ENCODE results near the gene CFAP251. TPM values are rescaled to one million over a fixed set of nuclear protein-coding genes. Genes with fewer than 3 reads are reported as not detected.

Gene CFAP251
- total RNA-seq, 2 donors from 2014 or later, result 0.55 to 4.5 TPM

DNA sequence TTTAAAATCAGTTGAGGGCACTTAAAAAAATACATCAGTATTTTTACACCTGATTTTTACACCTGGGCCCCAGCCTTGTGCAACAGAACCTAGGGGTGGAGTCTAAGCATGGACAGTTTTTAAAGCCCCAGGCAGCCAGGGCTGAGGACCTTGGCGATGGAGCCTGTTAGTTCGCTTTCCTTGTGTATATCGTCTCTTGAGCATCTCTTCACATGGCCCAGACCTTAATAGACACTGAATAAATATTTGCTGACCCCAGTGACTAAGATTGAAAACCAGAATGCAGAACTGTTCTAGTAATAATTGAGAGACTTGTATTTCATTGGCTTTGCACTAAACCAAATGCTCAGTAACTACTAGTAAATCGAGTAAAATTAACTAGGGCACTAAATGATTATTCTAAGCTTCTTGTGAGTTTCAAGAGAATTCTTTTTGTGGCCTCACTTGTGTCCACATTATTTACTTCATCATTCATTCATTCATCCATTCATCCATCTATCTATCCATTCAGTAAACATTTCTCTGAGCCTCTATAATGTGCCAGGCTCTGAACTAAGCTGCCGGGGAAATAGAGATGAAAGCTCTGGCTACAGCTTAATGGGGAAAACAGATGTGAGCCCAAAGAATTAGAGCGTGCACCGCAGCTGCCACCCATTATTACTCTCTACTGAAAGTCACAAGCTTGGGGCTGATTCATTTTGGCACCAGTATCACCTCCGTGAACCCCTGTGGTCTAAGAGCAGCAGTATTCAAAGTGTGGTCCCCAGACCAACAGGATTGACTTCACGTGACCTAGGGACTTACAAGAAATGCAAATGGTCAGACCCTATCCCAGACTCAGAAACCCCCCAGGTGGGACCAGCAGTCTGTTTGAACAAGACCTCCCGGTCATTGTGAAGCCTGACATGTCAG is 72.6 kb downstream of the CFAP251 start:
- TF ChIP-seq, protein P1, sequence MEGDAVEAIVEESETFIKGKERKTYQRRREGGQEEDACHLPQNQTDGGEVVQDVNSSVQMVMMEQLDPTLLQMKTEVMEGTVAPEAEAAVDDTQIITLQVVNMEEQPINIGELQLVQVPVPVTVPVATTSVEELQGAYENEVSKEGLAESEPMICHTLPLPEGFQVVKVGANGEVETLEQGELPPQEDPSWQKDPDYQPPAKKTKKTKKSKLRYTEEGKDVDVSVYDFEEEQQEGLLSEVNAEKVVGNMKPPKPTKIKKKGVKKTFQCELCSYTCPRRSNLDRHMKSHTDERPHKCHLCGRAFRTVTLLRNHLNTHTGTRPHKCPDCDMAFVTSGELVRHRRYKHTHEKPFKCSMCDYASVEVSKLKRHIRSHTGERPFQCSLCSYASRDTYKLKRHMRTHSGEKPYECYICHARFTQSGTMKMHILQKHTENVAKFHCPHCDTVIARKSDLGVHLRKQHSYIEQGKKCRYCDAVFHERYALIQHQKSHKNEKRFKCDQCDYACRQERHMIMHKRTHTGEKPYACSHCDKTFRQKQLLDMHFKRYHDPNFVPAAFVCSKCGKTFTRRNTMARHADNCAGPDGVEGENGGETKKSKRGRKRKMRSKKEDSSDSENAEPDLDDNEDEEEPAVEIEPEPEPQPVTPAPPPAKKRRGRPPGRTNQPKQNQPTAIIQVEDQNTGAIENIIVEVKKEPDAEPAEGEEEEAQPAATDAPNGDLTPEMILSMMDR (IDR thresholded peaks at IDR 0.05), result no peak
- TF ChIP-seq POLR2AphosphoS5 (IDR thresholded peaks at IDR 0.05), result no peak
- no peak for TF ChIP-seq POLR2A (IDR thresholded peaks at IDR 0.05)
- Histone ChIP-seq H3K4me1 (replicated peaks) (no peaks in the 10 kb centered on the region), H3K4me3 (no peak overlapping the region), H3K36me3 (no peaks in the 10 kb centered on the region), H3K27me3 (replicated peaks; ENCODE audit: insufficient read depth) (no peaks in the 10 kb centered on the region), H3K27ac (no peak overlapping the region), H3K9me3 (no peaks in the 10 kb centered on the region)
- DNase-seq (ENCODE audit: low spot score), result no peak
- WGBS, result 69% methylated on average over 10 of the region's 10 CpGs
- intact Hi-C loops (cut with DNase I), result no loop called here

DNA sequence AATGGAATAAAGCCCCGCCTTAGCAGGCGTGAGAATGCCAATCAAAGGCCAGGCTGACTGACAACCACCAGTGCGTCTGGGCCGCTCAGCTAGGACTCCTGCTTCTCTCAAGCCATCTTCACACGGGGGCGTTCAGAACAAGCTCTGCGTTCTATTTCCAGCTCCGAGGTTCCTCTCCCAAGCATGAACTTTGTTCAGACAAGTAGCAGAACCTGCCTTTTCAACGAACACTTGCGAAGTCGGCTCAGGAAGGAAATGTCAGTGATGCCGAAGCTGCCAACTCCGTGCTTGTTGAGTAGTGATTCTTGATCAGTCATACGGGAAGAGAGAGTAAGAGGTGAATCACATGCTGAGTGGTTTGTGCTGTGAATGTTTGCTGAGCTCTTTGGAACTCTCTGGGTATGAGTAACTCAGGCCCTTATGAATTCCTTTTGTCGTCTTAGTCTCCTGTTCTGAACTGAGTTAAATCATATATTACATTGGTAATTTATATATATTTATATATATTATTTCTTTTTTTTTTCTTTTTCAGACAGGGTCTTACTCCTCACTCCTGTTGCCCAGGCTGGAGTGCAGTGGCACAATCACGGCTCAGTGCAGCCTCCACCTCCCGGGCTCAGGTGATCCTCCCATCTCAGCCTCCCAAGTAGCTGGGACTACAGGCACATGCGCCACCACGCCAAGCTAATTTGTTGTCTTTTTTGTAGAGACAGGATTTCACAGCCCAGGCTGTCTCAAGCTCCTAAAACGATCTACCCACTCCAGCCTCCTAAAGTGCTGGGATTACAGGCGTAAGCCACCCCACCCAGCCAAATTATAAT is 73.9 kb downstream of the CFAP251 start:
- Histone ChIP-seq H3K4me1 (replicated peaks) (no peaks in the 10 kb centered on the region), H3K27ac (peak overlapping the region in 1 of 2 donors; percentile 17), H3K27me3 (replicated peaks; ENCODE audit: insufficient read depth) (no peaks in the 10 kb centered on the region), H3K4me3 (no peak overlapping the region), H3K9me3 (no peaks in the 10 kb centered on the region), H3K36me3 (no peaks in the 10 kb centered on the region)
- intact Hi-C loops (cut with DNase I), result no loop called here
- 52% methylated on average over 21 of the region's 21 CpGs for WGBS
- no peak for TF ChIP-seq POLR2A (IDR thresholded peaks at IDR 0.05)
- TF ChIP-seq, protein P1 (IDR thresholded peaks at IDR 0.05), result no peak
- peak; percentile 83 for TF ChIP-seq POLR2AphosphoS5 (IDR thresholded peaks at IDR 0.05)
- DNase-seq (ENCODE audit: low spot score), result peak; percentile 77

DNA sequence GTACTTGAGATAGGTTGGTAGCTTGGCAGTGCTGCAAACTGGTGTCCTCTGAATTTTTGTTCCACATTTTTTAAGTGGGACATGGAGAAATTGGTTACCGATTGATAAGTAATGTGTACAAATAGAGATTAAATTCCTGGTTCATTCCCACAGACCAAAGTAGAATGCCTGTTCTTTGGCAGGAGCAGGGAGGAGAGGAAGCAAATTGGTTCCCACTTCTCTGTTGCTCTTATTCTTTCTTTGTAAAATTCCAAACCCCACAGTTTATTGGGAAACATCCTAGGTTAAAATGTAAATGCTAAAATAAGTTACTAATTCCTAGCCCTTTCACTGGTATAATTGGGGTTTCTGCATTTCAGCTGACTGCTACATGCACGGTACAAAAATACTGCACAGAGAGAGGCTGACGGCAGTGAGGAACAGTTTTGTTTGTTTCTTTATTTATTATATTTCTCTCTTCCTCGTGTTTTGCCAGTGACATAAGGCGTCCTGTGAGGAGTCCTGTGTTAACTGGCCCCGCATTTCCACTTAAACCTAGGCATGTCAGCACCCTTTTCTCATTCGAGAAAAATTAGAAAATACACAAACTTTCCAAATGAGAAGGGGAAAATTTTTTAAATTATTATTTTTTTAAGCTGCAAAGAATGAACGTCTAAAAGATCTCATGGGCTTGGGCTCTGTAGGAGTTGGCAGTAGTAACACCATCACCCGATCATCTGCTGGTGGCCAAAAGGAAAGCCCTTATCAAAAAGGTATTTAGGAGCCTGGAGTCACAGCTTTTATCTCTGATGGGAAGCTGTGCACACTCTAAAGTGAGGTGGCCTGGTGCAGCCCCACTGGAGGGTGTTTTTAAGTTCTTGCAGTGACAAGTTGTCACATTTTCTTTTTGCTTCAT is 77.9 kb downstream of the CFAP251 start:
- Histone ChIP-seq H3K27ac (no peak overlapping the region), H3K4me1 (replicated peaks) (no peaks in the 10 kb centered on the region), H3K36me3 (no peaks in the 10 kb centered on the region), H3K27me3 (replicated peaks; ENCODE audit: insufficient read depth) (no peaks in the 10 kb centered on the region), H3K9me3 (no peaks in the 10 kb centered on the region), H3K4me3 (no peak overlapping the region)
- no peak for DNase-seq (ENCODE audit: low spot score)
- intact Hi-C loops (cut with DNase I), result no loop called here
- WGBS, result 68% methylated on average over 9 of the region's 9 CpGs
- TF ChIP-seq, protein P1 (IDR thresholded peaks at IDR 0.05), result no peak
- TF ChIP-seq POLR2A (IDR thresholded peaks at IDR 0.05) (no peak), POLR2AphosphoS5 (IDR thresholded peaks at IDR 0.05) (no peak)

DNA sequence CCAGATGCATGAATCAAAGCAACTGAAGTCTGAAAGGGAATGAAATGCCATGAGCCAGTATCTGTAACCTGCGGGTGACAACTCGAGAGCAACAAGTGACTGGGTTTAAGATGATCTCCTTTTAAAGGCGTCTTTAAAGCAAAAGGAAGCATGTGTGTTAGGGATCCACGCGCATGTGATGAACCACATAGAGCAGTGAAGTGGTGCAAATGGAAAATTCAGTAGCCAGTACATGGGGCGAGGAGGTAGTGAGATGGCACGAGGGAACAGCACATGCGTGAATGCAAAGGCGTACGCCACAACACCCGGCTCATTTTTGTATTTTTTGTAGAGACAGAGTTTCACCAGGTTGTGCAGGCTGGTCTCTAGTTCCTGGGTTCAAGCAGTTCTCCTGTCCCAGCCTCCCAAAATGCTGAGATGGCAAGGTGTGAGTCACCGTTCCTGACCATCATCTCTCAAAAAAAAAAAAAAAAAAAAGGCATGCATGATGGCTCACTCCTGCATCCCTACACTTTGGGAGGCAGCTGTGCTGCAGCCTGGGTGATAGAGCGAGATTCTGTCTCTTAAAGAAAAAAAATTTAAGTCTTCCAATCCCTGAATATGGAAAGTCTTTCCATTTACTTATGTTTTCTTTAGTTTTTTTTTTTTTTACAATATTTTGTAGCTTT is 78.7 kb downstream of the CFAP251 start:
- no peaks in the 10 kb centered on the region for H3K27me3 ChIP-seq (replicated peaks; ENCODE audit: insufficient read depth)
- no peaks in the 10 kb centered on the region for H3K36me3 ChIP-seq
- no peak overlapping the region for H3K4me3 ChIP-seq
- H3K4me1 ChIP-seq (replicated peaks), result no peaks in the 10 kb centered on the region
- no peaks in the 10 kb centered on the region for H3K9me3 ChIP-seq
- no peak for TF ChIP-seq POLR2AphosphoS5 (IDR thresholded peaks at IDR 0.05)
- TF ChIP-seq, protein P1 (IDR thresholded peaks at IDR 0.05), result no peak
- TF ChIP-seq POLR2A (IDR thresholded peaks at IDR 0.05), result no peak
- H3K27ac ChIP-seq, result no peak overlapping the region
- WGBS, result 87% methylated on average over 13 of the region's 13 CpGs
- intact Hi-C loops (cut with DNase I), result no loop called here
- DNase-seq (ENCODE audit: low spot score), result no peak

Data from prostate gland (tissue), 2 donors.